ENCODE results near the gene ZBTB3. TPM values are rescaled to one million over a fixed set of nuclear protein-coding genes. Genes with fewer than 3 reads are reported as not detected.
A peak's percentile ranks its signal among the peaks of the same experiment; 100 is the strongest.

Gene ZBTB3
- total and polyA plus RNA-seq, 2 of the 8 experiments (the other 6 are each of a cell fraction or from before 2014, with no cell fraction given), result 30.2 to 76.9 TPM

DNA sequence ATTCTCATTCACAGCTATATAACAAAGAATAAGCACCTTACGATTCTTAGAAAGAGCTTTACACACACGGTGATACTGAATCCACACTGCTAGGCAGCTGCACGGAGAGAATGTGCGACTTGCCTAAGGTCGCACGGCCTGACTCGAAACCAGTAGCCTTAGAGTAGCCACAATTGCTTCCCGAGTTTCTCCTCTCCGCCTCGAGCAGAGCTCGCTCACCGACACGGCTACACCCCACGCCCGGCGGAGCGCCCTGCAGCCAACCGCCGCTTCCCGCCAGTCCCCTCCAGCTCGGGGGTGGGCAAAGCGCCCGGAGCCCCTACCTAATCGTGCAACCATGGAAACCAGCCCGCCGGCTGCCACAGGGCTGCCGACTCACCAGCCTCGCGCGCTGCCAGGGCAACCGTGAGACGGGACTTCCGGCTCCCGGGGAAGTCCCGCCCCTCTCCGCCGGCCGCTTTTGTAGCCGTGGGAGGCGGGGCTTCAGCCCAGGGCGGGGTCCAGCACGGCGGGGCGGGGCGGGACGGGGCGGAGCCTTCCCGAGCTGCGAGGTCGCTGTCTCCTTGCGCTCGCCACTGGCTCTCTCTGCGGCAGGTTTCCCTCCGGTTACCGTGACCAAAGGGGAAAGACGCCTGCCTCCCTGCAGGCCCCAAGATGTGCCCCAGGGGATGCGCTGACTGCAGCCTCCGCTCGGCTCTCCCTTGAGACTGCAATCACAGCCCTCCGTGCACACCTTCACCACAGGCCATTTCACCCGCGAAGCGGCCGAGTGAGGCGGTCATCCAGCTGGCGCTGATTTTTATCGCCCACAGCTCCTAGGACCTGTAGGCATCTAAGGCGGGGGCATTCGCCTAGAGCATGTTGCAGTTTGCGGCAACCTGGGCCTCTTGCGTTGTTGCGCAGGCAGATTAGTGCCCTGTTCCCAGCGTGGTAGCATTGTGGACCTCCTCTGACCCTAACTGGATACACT lies 47.8 kb downstream of the ZBTB3 start (continued):
- TF ChIP-seq CREB1 (IDR thresholded peaks at IDR 0.05) (peak; percentile 53; the same call in 1 of the 2 replicates), HDAC6 (IDR thresholded peaks at IDR 0.05; ENCODE audit: low read depth, low read length) (no peak), SAP30 (IDR thresholded peaks at IDR 0.05; ENCODE audit: insufficient read depth, insufficient replicate concordance, low read length) (no peak), CEBPB (IDR thresholded peaks at IDR 0.05; ENCODE audit: low read depth, low read length) (no peak), BACH1 (IDR thresholded peaks at IDR 0.05; ENCODE audit: low read length) (no peak), ZNF274 (IDR thresholded peaks at IDR 0.05; ENCODE audit: borderline replicate concordance, extremely low read depth, low read length) (no peak), POU5F1 (IDR thresholded peaks at IDR 0.05; ENCODE audit: low read depth, low read length) (no peak), SUZ12 (IDR thresholded peaks at IDR 0.05; ENCODE audit: low read length) (no peak), KDM4A (IDR thresholded peaks at IDR 0.05; ENCODE audit: low read depth, low read length, severe bottlenecking) (peak; percentile 53), SIX5 (IDR thresholded peaks at IDR 0.05; ENCODE audit: low read depth, low read length) (no peak), JUN (IDR thresholded peaks at IDR 0.05; ENCODE audit: low read depth, low read length) (no peak), TEAD4 (IDR thresholded peaks at IDR 0.05; ENCODE audit: low read depth, low read length) (no peak), EZH2 (IDR thresholded peaks at IDR 0.05; ENCODE audit: low read depth, low read length, severe bottlenecking) (no peak)
- TF ChIP-seq, protein P1, sequence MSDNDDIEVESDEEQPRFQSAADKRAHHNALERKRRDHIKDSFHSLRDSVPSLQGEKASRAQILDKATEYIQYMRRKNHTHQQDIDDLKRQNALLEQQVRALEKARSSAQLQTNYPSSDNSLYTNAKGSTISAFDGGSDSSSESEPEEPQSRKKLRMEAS (IDR thresholded peaks at IDR 0.05), result no peak
- TF ChIP-seq, protein P2, sequence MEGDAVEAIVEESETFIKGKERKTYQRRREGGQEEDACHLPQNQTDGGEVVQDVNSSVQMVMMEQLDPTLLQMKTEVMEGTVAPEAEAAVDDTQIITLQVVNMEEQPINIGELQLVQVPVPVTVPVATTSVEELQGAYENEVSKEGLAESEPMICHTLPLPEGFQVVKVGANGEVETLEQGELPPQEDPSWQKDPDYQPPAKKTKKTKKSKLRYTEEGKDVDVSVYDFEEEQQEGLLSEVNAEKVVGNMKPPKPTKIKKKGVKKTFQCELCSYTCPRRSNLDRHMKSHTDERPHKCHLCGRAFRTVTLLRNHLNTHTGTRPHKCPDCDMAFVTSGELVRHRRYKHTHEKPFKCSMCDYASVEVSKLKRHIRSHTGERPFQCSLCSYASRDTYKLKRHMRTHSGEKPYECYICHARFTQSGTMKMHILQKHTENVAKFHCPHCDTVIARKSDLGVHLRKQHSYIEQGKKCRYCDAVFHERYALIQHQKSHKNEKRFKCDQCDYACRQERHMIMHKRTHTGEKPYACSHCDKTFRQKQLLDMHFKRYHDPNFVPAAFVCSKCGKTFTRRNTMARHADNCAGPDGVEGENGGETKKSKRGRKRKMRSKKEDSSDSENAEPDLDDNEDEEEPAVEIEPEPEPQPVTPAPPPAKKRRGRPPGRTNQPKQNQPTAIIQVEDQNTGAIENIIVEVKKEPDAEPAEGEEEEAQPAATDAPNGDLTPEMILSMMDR (IDR thresholded peaks at IDR 0.05; ENCODE audit: control extremely low read depth in 1 of 3, insufficient read depth in 1 of 3, low read depth in 1 of 3, low read length in 3 of 3), result no peak
